Hindlimb muscle (tissue), 1 donor: Measurements from ENCODE around the gene KLHL30. TPM values are rescaled to one million over a fixed set of nuclear protein-coding genes. Genes with fewer than 3 reads are reported as not detected.

Experiments used
- DNase-seq: peaks from one replicate; pipeline ENCODE4 v3.0.0-alpha.2; 2013
- polyA plus RNA-seq: library from polyadenylated mRNA; unstranded; fragments of 120-200 nt; gene quantifications from one replicate; pipeline ENCODE4 v1.2.1, GENCODE V29; 2013; ENCODE audit not compliant: insufficient read length

The KLHL30 gene
- 25.9 TPM for polyA plus RNA-seq

GRCh38 chr2:238138331-238139195 is at the start of gene KLHL30:
Gene KLHL30 (plus strand): TSS chr2:238138668. CDS start chr2:238140755, 2,087 bp downstream.
- no peak for DNase-seq

DNA sequence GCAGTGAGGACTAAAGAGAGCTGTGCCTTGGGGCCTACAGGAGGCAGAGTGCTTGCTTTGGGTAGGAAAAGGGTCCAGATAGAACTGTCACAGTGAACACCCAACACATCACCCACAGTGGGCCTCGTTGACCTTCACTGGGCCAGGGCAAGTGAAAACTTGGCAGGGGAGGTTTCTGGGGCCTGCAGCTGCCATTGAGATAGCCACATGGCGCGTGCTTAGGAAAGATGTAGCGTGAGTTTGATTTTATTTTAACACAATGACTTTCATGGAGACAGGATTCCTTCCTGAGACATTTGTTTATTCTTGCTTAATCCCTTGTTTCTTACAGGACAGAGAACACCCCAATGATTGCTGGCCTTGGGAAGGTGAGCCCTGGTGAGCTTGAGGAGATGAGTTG is 47.6 kb upstream of the KLHL30 start:
- no peak for DNase-seq

DNA sequence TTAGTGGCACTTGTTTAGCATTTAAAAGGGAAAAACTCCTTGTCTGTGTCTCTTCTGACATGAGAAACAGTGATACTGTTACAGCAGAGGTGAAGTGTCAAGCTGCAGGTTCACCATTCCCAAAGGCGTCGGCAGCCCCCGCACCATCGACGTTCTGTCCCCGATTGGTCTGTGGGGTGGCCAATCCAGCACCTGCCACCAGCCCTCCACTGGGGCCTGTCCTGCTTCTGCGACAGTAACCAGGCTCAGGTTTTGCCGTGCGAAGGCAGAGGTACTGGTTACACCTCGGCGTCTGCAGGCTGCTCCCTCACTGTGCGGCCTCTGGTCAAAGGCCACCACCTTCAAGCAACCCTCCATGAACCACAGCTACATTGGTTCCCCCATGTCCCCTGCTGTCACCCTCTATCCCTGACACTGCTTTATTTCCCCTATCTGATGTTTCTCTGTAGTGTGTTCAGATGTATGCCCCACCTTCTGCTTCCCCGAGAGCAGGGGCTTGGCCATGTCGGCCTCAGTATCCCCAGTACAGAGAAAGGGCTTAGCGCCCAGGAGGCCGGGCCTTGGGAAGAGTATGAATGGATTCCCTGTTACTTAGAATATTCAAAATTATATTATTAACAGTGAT is 46.9 kb upstream of the KLHL30 start:
- DNase-seq: no peak

DNA sequence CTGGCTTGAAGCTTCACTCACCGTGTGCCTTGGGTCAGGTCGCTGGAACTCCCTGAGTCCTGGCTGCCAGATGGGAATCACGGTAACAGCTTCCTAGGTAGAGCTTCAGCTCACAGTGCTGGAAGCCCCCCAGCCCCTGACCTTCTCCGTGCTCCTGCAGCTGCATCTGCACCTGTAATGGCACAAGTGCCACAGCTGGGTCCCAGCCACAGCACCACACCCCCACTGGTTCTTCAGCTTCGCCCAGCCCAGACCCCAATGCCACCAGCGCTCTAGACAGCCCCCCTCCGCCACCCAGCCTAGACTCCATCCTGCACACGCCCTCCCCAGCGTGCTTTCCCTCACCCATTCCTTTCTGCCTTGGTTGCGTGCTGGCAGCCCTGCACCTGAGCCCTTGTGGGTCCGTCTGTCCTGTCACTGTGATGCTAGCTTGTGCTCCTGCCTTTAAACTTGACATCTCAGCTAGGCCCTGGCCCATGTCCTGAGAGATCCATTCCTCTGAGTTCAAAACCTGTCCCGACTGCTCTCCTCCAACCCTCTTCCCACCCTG is 45.9 kb upstream of the KLHL30 start:
- no peak for DNase-seq

DNA sequence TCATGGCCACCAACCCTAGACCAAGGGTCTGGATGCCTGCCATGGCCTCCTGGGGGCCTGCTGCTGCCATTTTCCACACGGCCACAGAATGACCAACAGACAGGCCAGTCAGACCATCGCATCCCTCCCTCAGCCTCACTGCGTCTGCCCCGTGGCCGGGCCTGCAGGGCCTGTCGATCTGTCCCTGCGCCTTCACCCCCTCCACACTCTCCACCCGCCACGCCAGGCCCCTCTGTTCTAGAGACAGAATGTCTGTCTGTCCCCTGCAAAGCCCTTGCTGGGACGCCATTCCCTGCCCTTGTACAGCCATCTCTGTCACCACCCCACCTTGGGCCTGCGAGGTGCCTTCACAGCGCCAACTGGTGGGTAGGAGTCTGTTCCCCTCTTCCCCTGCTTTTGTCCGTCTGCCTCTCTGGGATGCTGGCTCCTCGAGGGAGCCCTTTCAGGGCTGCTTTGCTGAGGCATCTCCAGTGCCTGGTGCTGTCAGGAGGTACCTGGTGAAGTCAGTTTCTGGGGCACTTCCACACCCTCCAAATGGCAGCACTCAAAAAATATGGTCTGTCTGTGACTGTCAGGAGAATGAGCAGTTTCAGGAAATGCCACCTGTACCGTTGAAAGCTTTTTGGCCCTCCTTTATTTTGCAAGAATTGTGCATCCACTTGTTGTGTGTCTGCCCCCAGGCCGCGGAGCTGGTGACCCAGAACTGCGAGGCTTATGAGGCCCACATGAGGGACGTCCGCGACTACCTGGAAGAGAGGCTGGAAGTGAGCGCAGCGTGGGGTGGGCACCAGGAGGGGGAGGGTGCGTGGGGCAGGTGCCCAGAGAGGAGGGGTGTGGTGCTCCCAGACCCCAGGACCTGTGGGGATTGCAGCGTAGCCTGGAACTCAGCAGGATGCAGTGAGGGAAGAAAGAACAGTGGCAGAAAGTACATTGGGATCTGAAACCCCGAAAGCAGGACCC is 45.0 kb upstream of the KLHL30 start:
- DNase-seq: no peak

DNA sequence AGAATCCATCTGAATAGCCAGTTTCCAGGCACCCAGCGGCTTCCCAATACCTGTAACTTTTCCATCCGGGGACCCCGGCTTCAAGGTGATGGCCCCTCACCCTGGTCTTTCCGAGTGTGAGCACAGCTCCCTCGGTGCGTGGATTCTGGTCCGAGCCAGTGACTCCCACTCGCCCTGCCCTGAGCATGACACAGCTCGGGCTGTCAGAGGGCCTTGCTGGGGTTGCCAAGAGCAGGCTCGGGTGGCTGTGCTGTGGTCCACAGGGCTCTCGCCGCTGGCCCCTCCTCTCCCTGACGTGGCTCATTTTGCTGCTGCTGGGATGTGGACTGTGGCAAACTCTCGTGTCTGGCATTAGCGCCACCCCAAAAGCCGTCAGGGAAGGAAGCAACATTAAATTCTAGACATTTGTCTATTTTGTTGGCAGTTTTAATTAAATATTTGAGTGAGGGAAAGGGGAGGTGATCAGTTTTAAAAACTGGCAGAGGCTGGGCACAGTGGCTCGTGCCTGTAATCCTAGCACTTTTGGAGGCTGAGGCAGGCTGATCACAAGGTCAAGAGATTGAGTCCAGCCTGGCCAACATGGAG is 43.9 kb upstream of the KLHL30 start:
- no peak for DNase-seq

- DNase-seq: no peak
These were observed 43.3 kb upstream of the KLHL30 start for GRCh38 chr2:238095143-238095542.

GRCh38 chr2:238096311-238097011 is 42.0 kb upstream of the KLHL30 start:
- DNase-seq: no peak

GRCh38 chr2:238097201-238097987 is 41.1 kb upstream of the KLHL30 start:
- DNase-seq: no peak

DNA sequence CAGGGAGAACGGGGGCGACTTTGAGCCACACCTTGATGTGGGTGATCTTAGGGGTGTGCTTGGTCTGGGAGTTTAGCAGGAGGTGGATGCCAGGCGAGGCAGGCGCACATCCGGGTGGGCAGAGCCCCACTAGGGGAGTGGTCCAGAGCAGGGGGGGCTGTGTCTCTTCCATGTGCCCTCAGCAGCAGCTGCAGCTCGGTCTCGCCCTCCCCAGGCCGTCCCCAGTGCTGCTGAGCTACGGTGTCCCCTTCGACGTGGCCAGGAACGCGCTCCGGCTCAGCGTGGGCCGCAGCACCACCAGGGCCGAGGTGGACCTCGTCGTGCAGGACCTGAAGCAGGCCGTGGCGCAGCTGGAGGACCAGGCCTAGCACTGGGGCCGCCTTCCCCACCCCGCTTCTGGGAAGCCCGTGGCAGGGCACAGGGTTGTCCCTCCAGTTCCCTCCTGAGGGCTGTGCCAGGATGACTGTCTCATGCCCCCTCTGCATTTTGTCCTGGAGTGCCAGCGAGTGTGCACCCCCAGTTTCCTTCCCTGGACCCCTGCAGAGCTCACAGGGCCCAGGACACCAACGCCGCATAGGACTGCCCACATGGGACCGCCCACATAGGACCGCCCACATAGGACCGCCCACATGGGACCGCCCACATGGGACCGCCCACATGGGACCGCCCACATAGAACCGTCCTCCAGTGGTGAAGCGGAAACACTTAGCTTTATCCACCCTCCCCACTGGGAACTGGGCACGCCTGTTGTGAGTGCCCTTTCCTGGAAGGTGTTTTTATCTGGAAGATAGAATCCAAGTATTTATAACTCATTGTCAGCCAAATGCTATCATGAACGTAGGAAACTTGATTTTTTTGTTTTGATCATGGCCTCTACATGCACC is 40.2 kb upstream of the KLHL30 start:
- DNase-seq: no peak

- DNase-seq: no peak
These were observed 39.4 kb upstream of the KLHL30 start for GRCh38 chr2:238098901-238099713.

- no peak for DNase-seq
These were observed 38.8 kb upstream of the KLHL30 start for GRCh38 chr2:238099714-238100048.

- no peak for DNase-seq
These were observed 38.2 kb upstream of the KLHL30 start, which contains the start of gene ESPNL for GRCh38 chr2:238100049-238100820. Gene ESPNL (plus strand): TSS chr2:238100340. CDS start chr2:238100420, 80 bp downstream.

- DNase-seq: no peak
These were observed 37.4 kb upstream of the KLHL30 start for GRCh38 chr2:238100821-238101771.

GRCh38 chr2:238101891-238102841 is 36.3 kb upstream of the KLHL30 start:
- DNase-seq: no peak
